Islet precursor cell (in vitro differentiated cells): ENCODE results near the gene ZBTB8OS.
"Not testable (repeated sequence)": the region's sequence is repeated elsewhere in the genome, so short reads cannot be mapped to it uniquely, and the experiment has no call there.

ENCODE experiments used
- DNase-seq: peaks from one replicate; pipeline ENCODE4 v3.0.0-alpha.2; 2018

ZBTB8OS gene

GRCh38 chr1:32650248-32650751, at the start of gene ZBTB8OS:
Gene ZBTB8OS (minus strand): TSS chr1:32650550. CDS start chr1:32650529, 21 bp downstream.
- DNase-seq, result peak; percentile 94

- DNase-seq, result not testable (repeated sequence)
Observed at GRCh38 chr1:32696996-32697395, 46.6 kb upstream of the ZBTB8OS start.

- no peak for DNase-seq
Observed at GRCh38 chr1:32696041-32696440, 45.7 kb upstream of the ZBTB8OS start.

GRCh38 chr1:32695098-32695904, 45.0 kb upstream of the ZBTB8OS start:
- DNase-seq, result no peak

GRCh38 chr1:32693455-32694174, 43.3 kb upstream of the ZBTB8OS start:
- DNase-seq, result no peak

- no peak for DNase-seq
Observed at GRCh38 chr1:32686387-32686786, 36.0 kb upstream of the ZBTB8OS start.

- no peak for DNase-seq
Observed at GRCh38 chr1:32685498-32685897, 35.1 kb upstream of the ZBTB8OS start.

- DNase-seq, result no peak
Observed at GRCh38 chr1:32684167-32684811, 33.9 kb upstream of the ZBTB8OS start.

GRCh38 chr1:32683397-32683796, 33.0 kb upstream of the ZBTB8OS start:
- no peak for DNase-seq

- no peak for DNase-seq
Observed at GRCh38 chr1:32681999-32682398, 31.6 kb upstream of the ZBTB8OS start.

- DNase-seq, result no peak
Observed at GRCh38 chr1:32681509-32681908, 31.2 kb upstream of the ZBTB8OS start.

GRCh38 chr1:32680642-32681041, 30.3 kb upstream of the ZBTB8OS start:
- no peak for DNase-seq

- not testable (repeated sequence) for DNase-seq
Observed at GRCh38 chr1:32679993-32680392, 29.6 kb upstream of the ZBTB8OS start.

GRCh38 chr1:32676945-32677344, 26.6 kb upstream of the ZBTB8OS start:
- no peak for DNase-seq

- not testable (repeated sequence) for DNase-seq
Observed at GRCh38 chr1:32668716-32669115, 18.4 kb upstream of the ZBTB8OS start.

- DNase-seq, result peak; percentile 80
Observed at GRCh38 chr1:32666901-32667566, 16.7 kb upstream of the ZBTB8OS start.

- DNase-seq, result no peak
Observed at GRCh38 chr1:32665915-32666314, 15.6 kb upstream of the ZBTB8OS start.

GRCh38 chr1:32659581-32659980, 9.2 kb upstream of the ZBTB8OS start:
- DNase-seq, result no peak

GRCh38 chr1:32652244-32652962, 2.1 kb upstream of the ZBTB8OS start:
- DNase-seq, result no peak

GRCh38 chr1:32651461-32652073, 1.2 kb upstream of the ZBTB8OS start:
- DNase-seq, result no peak

GRCh38 chr1:32650752-32651460, 556 bp upstream of the ZBTB8OS start, which contains the start of gene RBBP4:
Gene RBBP4 (plus strand): TSS chr1:32651208. CDS start chr1:32651307, 99 bp downstream.
- DNase-seq, result peak; percentile 98
